ENCODE data around the gene GLIPR1L2.

- TF ChIP-seq CTCF (IDR thresholded peaks at IDR 0.05; ENCODE audit: low read length): no peak
- TF ChIP-seq EZH2 (optimal IDR thresholded peaks at IDR 0.05; ENCODE audit: low read depth, low read length): no peak
- TF ChIP-seq EZH2phosphoT487 (IDR thresholded peaks at IDR 0.05; ENCODE audit: low read length): no peak
Observed at GRCh38 chr12:75407683-75408082, 16.8 kb downstream of the GLIPR1L2 start.

All from MM.1S (cell line).